Measurements from ENCODE around the gene DCC. TPM values are rescaled to one million over a fixed set of nuclear protein-coding genes. Genes with fewer than 3 reads are reported as not detected.
"Not testable (repeated sequence)": the region's sequence is repeated elsewhere in the genome, so short reads cannot be mapped to it uniquely, and the experiment has no call there.

DCC gene
- total and polyA plus RNA-seq, 4 donors = 0.16 to 5.3 (median 2.5) TPM

GRCh38 chr18:53467756-53468155, 1127.8 kb downstream of the DCC start:
- 96 to 97% methylated on average over 5 of the region's 5 CpGs for WGBS, 2 donors

GRCh38 chr18:53468173-53468572, 1128.2 kb downstream of the DCC start:
- not testable (repeated sequence) for H3K9me3 ChIP-seq (ENCODE audit: control insufficient read depth in 4 of 4, insufficient read depth in 3 of 4, low read length in 3 of 4); DNase-seq; H3K4me1 ChIP-seq (ENCODE audit: control insufficient read depth in 5 of 5, insufficient read depth in 5 of 5, low read length in 5 of 5); H3K27me3 ChIP-seq (ENCODE audit: control insufficient read depth in 3 of 3, insufficient read depth in 3 of 3, low read length in 2 of 3); H3K36me3 ChIP-seq (ENCODE audit: control insufficient read depth in 4 of 4, insufficient read depth in 4 of 4, low read length in 4 of 4); H3K9ac ChIP-seq (ENCODE audit: insufficient read depth in 1 of 2, low read length in 2 of 2); ATAC-seq (ENCODE audit: insufficient read depth, low FRiP score); H3K27ac ChIP-seq (ENCODE audit: low read depth in 1 of 2, low read length in 1 of 2); H3K4me3 ChIP-seq
- 96% methylated on average over 2 of the region's 2 CpGs for WGBS, 2 donors

More at GRCh38 chr18:53467756-53468155, 1127.8 kb downstream of the DCC start:
- ATAC-seq (ENCODE audit: insufficient read depth, low FRiP score) (no peak), DNase-seq (no peak)
- no peaks in the 10 kb centered on the region for H3K27me3 ChIP-seq (ENCODE audit: control insufficient read depth in 3 of 3, insufficient read depth in 3 of 3, low read length in 2 of 3)
- no peak overlapping the region for H3K27ac ChIP-seq (ENCODE audit: low read depth in 1 of 2, low read length in 1 of 2)
- no peaks in the 10 kb centered on the region for H3K4me1 ChIP-seq (ENCODE audit: control insufficient read depth in 5 of 5, insufficient read depth in 5 of 5, low read length in 5 of 5)
- no peak overlapping the region for H3K4me3 ChIP-seq
- TF ChIP-seq CTCF (IDR thresholded peaks at IDR 0.05; ENCODE audit: control extremely low read depth, extremely low read depth) = no peak
- H3K9ac ChIP-seq (ENCODE audit: insufficient read depth in 1 of 2, low read length in 2 of 2) = no peak overlapping the region
- H3K9me3 ChIP-seq (ENCODE audit: control insufficient read depth in 4 of 4, insufficient read depth in 3 of 4, low read length in 3 of 4) = no peaks in the 10 kb centered on the region
- no peaks in the 10 kb centered on the region for H3K36me3 ChIP-seq (ENCODE audit: control insufficient read depth in 4 of 4, insufficient read depth in 4 of 4, low read length in 4 of 4)

GRCh38 chr18:53472546-53472945, 1132.5 kb downstream of the DCC start:
- peaks cover 0 to 3% (median 0%) of the 10 kb centered on the region in 4 donors for H3K9me3 ChIP-seq (ENCODE audit: control insufficient read depth in 4 of 4, insufficient read depth in 3 of 4, low read length in 3 of 4)
- H3K4me3 ChIP-seq = no peak overlapping the region
- ATAC-seq (ENCODE audit: insufficient read depth, low FRiP score) = no peak
- H3K27me3 ChIP-seq (ENCODE audit: control insufficient read depth in 3 of 3, insufficient read depth in 3 of 3, low read length in 2 of 3) = no peaks in the 10 kb centered on the region
- no peak overlapping the region for H3K9ac ChIP-seq (ENCODE audit: insufficient read depth in 1 of 2, low read length in 2 of 2)
- DNase-seq = no peak
- no peak overlapping the region for H3K27ac ChIP-seq (ENCODE audit: low read depth in 1 of 2, low read length in 1 of 2)
- 45 to 53% methylated on average over 2 of the region's 2 CpGs for WGBS, 2 donors
- no peaks in the 10 kb centered on the region for H3K4me1 ChIP-seq (ENCODE audit: control insufficient read depth in 5 of 5, insufficient read depth in 5 of 5, low read length in 5 of 5)
- TF ChIP-seq CTCF (IDR thresholded peaks at IDR 0.05; ENCODE audit: control extremely low read depth, extremely low read depth) = no peak
- H3K36me3 ChIP-seq (ENCODE audit: control insufficient read depth in 4 of 4, insufficient read depth in 4 of 4, low read length in 4 of 4) = no peaks in the 10 kb centered on the region

GRCh38 chr18:53478155-53478554, 1138.2 kb downstream of the DCC start:
- H3K27me3 ChIP-seq (ENCODE audit: control insufficient read depth in 3 of 3, insufficient read depth in 3 of 3, low read length in 2 of 3) = no peaks in the 10 kb centered on the region
- no peak overlapping the region for H3K4me3 ChIP-seq
- H3K9me3 ChIP-seq (ENCODE audit: control insufficient read depth in 4 of 4, insufficient read depth in 3 of 4, low read length in 3 of 4) = peaks cover 0 to 3% (median 0%) of the 10 kb centered on the region in 4 donors
- no peak for TF ChIP-seq CTCF (IDR thresholded peaks at IDR 0.05; ENCODE audit: control extremely low read depth, extremely low read depth)
- H3K9ac ChIP-seq (ENCODE audit: insufficient read depth in 1 of 2, low read length in 2 of 2) = no peak overlapping the region
- no peak overlapping the region for H3K27ac ChIP-seq (ENCODE audit: low read depth in 1 of 2, low read length in 1 of 2)
- no peak for ATAC-seq (ENCODE audit: insufficient read depth, low FRiP score)
- DNase-seq = no peak
- H3K36me3 ChIP-seq (ENCODE audit: control insufficient read depth in 4 of 4, insufficient read depth in 4 of 4, low read length in 4 of 4) = no peaks in the 10 kb centered on the region
- no peaks in the 10 kb centered on the region for H3K4me1 ChIP-seq (ENCODE audit: control insufficient read depth in 5 of 5, insufficient read depth in 5 of 5, low read length in 5 of 5)
- 83 to 89% methylated on average over 3 of the region's 3 CpGs for WGBS, 2 donors

Data from lung (tissue), 12 donors.